HUES6 (cell line): ENCODE data around the gene SHC1.
"Not testable (repeated sequence)": the region's sequence is repeated elsewhere in the genome, so short reads cannot be mapped to it uniquely, and the experiment has no call there.

Experiments
- H3K27ac ChIP-seq: 2 replicates; pipeline ENCODE4 v1.7.0; 2013; ENCODE audit warnings: low read depth, mild to moderate bottlenecking, low read length, inconsistent platforms
- H3K27me3 ChIP-seq: 2 replicates; pipeline ENCODE4 v1.6.1; 2013; ENCODE audit warnings: low read length; ENCODE audit not compliant: control insufficient read depth, insufficient read depth
- H3K36me3 ChIP-seq: 2 replicates; pipeline ENCODE4 v1.6.1; 2013; ENCODE audit warnings: low read length; ENCODE audit not compliant: control insufficient read depth, insufficient read depth
- H3K4me1 ChIP-seq: 2 replicates; pipeline ENCODE4 v1.6.1; 2013; ENCODE audit warnings: low read length; ENCODE audit not compliant: control insufficient read depth, insufficient read depth
- H3K4me3 ChIP-seq: 2 replicates; pipeline ENCODE4 v1.5.1; 2013; ENCODE audit warnings: low read depth, low read length
- H3K9ac ChIP-seq: one replicate; pipeline ENCODE4 v1.6.1; 2013; ENCODE audit warnings: mild to moderate bottlenecking, low read length
- H3K9me3 ChIP-seq: 2 replicates; pipeline ENCODE4 v1.6.1; 2013; ENCODE audit warnings: low read depth, low read length; ENCODE audit not compliant: control insufficient read depth, insufficient read depth

Gene SHC1

GRCh38 chr1:154992721-154993571 lies 22.4 kb upstream of the SHC1 start:
- Histone ChIP-seq H3K36me3 (peaks cover 40% of the 10 kb centered on the region), H3K4me3 (no peak overlapping the region), H3K9me3 (no peaks in the 10 kb centered on the region), H3K9ac (no peak overlapping the region), H3K27me3 (no peaks in the 10 kb centered on the region), H3K4me1 (peaks cover 10% of the 10 kb centered on the region; the same call in 1 of the 2 replicates), H3K27ac (no peak overlapping the region)

GRCh38 chr1:154990276-154990675 lies 19.7 kb upstream of the SHC1 start:
- no peaks in the 10 kb centered on the region for H3K9me3 ChIP-seq
- H3K36me3 ChIP-seq, result peaks cover 53% of the 10 kb centered on the region
- no peak overlapping the region for H3K4me3 ChIP-seq
- peaks cover 10% of the 10 kb centered on the region; the same call in 1 of the 2 replicates for H3K4me1 ChIP-seq
- no peaks in the 10 kb centered on the region for H3K27me3 ChIP-seq
- H3K9ac ChIP-seq, result no peak overlapping the region
- H3K27ac ChIP-seq, result no peak overlapping the region

GRCh38 chr1:154989195-154989860 lies 18.8 kb upstream of the SHC1 start:
- Histone ChIP-seq H3K27ac (no peak overlapping the region), H3K9ac (no peak overlapping the region), H3K27me3 (no peaks in the 10 kb centered on the region), H3K36me3 (peaks cover 53% of the 10 kb centered on the region), H3K4me3 (no peak overlapping the region), H3K4me1 (peaks cover 10% of the 10 kb centered on the region; the same call in 1 of the 2 replicates), H3K9me3 (no peaks in the 10 kb centered on the region)

GRCh38 chr1:154988058-154988954 lies 17.8 kb upstream of the SHC1 start:
- Histone ChIP-seq H3K27me3 (no peaks in the 10 kb centered on the region), H3K36me3 (peaks cover 51% of the 10 kb centered on the region), H3K4me1 (peaks cover 4% of the 10 kb centered on the region; the same call in 1 of the 2 replicates), H3K9me3 (no peaks in the 10 kb centered on the region), H3K9ac (no peak overlapping the region), H3K27ac (no peak overlapping the region), H3K4me3 (no peak overlapping the region)

- peaks cover 5% of the 10 kb centered on the region for H3K4me1 ChIP-seq
- H3K4me3 ChIP-seq, result no peak overlapping the region
- no peak overlapping the region for H3K27ac ChIP-seq
- no peaks in the 10 kb centered on the region for H3K27me3 ChIP-seq
- H3K9me3 ChIP-seq, result no peaks in the 10 kb centered on the region
- no peak overlapping the region for H3K9ac ChIP-seq
- peaks cover 44% of the 10 kb centered on the region for H3K36me3 ChIP-seq
These were observed 16.8 kb upstream of the SHC1 start for GRCh38 chr1:154987326-154987725.

- not testable (repeated sequence) for H3K9ac ChIP-seq, H3K27ac ChIP-seq, H3K9me3 ChIP-seq, H3K4me3 ChIP-seq, H3K4me1 ChIP-seq, H3K27me3 ChIP-seq
- peaks cover 44% of the 10 kb centered on the region for H3K36me3 ChIP-seq
These were observed 16.2 kb upstream of the SHC1 start for GRCh38 chr1:154986736-154987135.

- Histone ChIP-seq H3K27ac (peak overlapping the region; percentile 78; the same call in 1 of the 2 replicates), H3K4me1 (peaks cover 6% of the 10 kb centered on the region), H3K4me3 (peak overlapping the region; percentile 91), H3K9me3 (no peaks in the 10 kb centered on the region), H3K27me3 (no peaks in the 10 kb centered on the region), H3K9ac (peak overlapping the region; percentile 92), H3K36me3 (peaks cover 38% of the 10 kb centered on the region)
These were observed 13.4 kb upstream of the SHC1 start for GRCh38 chr1:154983776-154984466.

GRCh38 chr1:154982897-154983648 lies 12.5 kb upstream of the SHC1 start, which contains the start of gene FLAD1:
Gene FLAD1, plus strand, starts transcription at chr1:154983344. Its CDS starts 351 bp downstream, at chr1:154983695.
- H3K36me3 ChIP-seq, result peaks cover 35% of the 10 kb centered on the region

GRCh38 chr1:154982341-154982740 lies 11.8 kb upstream of the SHC1 start:
- Histone ChIP-seq H3K36me3 (peaks cover 35% of the 10 kb centered on the region), H3K27ac (peak overlapping the region; percentile 87), H3K27me3 (no peaks in the 10 kb centered on the region), H3K4me3 (peak overlapping the region; percentile 50), H3K4me1 (peaks cover 6% of the 10 kb centered on the region), H3K9ac (peak overlapping the region; percentile 83), H3K9me3 (no peaks in the 10 kb centered on the region)

More at GRCh38 chr1:154982897-154983648, 12.5 kb upstream of the SHC1 start, which contains the start of gene FLAD1:
- peak within 1 kb of the TSS; percentile 91 for H3K4me3 ChIP-seq
- H3K9me3 ChIP-seq, result no peaks in the 10 kb centered on the region
- H3K9ac ChIP-seq, result peak within 1 kb of the TSS; percentile 92
- H3K4me1 ChIP-seq, result peaks cover 6% of the 10 kb centered on the region
- H3K27ac ChIP-seq, result peak within 1 kb of the TSS; percentile 87
- H3K27me3 ChIP-seq, result no peaks in the 10 kb centered on the region
